DMS 273 (cell line): ENCODE results near the gene UBXN2A.
"Not testable (repeated sequence)": the region's sequence is repeated elsewhere in the genome, so short reads cannot be mapped to it uniquely, and the experiment has no call there.

Experiments used
- DNase-seq: peaks from one replicate; lab custom pipeline; 2025; ENCODE audit not compliant: unreplicated experiment; lab: John Stamatoyannopoulos, UW

The UBXN2A gene

DNA sequence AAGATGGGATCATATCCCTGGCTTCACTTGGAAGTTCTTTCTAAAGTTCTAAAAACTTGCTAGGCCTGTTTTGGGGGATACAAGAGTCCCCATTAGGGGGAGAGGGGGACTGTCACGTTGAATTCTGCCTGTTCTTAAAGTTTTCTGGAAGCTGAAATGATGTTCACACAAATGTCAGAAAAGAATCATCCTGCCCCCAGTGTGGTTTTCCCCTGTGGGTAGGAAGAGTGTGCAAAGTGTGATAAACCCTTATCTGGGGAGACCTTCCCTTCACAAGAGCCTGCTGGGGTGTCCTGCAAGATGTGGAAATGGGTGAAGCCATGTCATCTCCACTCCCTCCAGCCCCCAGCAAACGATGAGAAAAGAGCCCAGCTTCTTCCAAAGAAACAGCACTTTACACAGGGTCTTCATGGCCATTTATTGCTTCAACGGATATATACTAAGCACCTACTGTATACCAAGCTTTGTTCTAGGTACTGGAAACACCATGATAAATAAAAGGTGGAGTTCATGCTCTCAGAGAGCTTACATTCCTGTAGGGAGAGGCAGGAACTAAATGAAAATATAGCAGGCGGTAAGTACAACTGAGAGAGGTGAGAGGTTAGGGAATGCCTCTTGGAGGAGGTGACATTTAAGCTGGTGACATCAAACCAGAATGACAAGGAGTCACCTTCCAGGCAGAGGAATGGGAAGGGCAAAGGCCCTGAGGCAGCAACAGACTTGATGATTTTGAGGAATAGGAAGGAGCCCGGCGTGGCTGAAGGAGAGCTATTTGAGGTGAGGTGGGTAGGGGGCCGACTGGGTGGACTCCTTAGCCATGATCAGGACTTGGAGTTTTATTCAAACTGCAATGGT is 71.2 kb downstream of the UBXN2A start:
- no peak for DNase-seq

DNA sequence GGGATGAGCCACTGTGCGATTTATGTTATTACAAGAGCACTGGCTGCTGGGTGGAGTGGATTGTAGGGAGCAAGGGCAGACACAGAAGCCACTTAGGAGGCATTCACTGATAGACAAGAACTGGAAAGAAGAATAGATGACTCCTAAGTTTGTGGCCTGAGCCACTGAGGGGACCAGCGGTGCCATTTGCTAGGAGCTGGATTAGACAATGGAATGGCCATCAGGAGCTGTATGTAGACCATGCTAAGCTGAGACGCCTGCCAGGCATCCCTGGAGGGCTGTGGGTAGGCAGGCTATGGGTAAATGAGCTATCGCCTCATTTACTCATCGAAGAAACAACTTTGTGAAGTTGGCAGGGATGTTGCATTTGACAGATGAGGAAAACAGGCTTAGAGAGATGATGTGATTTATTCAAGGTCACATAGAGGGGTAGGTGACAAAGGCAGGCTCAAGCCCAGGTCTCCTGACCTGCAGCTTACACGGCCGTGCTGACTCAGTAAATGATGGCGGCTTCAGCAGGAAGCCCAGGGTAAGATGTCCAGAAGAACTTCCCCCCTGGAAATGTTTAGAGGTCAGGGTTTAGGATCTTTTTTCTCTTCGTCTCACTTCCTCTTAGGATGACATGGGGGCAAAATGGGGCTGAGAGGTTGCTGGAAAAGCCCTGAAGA is 72.4 kb downstream of the UBXN2A start:
- DNase-seq: no peak

DNA sequence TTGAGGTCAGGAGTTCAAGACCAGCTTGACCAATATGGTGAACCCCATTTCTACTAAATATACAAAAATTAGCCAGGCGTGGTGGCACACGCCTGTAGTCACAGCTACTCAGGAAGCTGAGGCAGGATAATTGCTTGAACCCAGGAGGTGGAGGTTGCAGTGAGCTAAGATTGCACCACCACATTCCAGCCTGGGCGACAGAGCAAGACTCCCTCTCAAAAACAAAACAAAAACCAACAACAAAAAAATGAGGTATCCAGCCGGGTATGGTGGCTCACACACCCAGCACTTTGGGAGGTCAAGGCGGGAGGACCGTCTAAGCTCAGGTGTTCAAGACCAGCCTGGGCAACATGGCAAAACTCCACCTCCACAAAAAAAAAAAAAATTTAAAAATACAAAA is 74.6 kb downstream of the UBXN2A start:
- not testable (repeated sequence) for DNase-seq

DNA sequence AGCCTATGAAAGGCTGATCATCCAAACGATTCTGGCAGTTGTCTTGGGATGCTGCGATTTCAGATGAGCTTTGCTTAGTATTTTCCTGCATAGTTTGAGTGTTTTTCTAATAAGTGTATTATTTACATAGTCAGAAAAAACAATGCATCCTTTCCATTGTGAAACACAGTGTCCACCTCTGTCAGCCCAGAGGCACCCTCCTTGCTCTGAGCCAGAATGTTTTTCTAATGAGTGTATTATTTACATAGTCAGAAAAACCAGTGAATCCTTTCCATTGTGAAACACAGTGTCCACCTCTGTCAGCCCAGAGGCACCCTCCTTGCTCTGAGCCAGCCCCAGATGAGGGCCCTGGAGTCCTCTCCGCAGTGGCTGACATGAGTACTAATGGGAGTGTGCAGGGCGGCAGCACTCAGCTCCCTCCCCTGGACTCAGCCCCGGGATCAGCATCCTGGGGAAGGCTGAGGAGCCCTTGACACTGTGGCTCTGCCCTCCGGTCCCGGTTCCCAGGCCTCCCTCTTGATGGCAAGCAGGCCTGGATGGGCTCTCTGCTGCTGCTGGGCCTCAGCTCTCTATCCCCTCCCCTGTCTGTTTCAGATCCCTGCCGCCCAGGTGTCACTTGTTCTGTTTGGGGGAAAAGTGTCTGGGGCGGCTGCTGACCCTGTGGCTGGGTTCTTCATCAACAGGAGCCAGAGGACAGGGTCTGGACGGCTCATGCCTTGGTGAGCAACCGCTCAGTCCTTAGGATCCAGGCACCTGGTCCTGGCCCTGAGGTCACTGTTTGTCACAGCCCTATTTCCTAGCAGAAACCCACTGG is 75.5 kb downstream of the UBXN2A start:
- no peak for DNase-seq

DNA sequence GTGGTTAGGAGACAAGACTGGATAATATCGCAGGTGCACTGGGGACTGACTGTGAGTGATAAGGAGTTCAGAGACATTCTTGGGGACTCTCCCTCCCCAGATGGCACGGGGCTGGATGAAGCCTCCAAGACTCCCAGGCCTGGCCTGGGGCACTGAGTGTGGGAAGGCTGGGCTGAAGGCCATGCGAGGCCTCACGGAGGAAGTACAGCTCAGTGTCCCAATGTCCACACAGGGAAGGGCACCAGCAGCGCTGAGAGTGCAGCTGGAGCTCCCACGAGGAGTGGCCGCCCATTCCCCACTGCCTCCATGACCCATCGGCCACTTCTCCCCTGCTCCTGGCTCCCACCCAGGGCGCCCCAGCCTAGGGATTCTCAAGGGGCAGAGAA is 76.1 kb downstream of the UBXN2A start:
- no peak for DNase-seq

DNA sequence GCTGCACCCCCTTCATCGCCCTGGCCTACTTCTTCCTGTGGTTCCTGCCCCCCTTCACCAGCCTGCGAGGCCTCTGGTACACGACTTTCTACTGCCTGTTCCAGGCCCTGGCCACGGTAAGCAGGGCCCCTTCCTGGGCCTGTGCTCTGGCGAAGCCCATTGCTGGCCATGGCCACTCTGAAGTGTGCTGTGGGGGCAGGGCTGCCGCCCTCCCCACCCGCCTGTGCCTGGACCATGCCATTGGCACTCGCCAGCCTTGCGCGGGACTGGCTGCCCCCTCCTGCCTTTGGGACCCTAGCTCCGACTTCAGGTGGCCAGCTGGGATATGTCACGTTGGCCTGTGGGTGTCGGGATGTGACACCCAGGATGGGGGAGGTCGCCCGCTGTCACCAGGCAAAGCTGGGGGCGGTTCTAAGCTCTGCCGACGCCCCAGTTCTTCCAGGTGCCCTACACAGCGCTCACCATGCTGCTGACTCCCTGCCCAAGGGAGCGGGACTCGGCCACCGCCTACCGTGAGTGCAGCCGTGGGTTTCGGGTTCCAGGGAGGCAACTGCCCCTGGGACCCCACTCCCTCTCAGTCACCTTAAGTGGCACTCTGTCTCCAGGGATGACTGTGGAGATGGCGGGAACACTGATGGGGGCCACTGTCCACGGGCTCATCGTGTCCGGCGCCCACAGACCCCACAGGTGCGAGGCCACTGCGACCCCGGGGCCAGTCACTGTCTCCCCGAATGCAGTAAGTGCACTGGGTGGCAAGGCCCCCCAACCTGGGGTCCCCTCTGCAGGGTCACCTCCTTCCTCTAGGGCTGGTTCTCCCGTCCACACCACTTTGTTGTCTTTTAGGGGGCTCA is 76.8 kb downstream of the UBXN2A start:
- DNase-seq: no peak

DNA sequence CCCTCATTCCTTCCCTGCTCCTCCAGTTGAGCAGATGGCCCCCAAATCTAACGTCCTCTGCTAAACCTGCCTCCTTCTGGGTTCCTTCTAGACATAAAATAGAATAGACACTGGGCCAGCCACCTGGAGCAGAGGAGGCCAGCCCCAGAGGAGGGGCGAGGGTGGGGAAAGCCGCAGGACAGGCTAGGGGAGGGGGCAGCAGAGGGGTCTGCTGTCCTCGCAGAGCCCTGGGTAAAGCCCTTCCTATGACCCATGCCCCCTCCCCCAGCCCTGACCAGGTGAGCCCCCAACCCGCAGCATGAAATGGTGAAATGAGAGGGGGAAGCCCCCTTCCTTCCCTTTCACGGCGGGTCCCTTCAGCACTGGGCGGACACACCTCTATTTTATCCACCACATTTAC is 77.4 kb downstream of the UBXN2A start:
- no peak for DNase-seq

DNA sequence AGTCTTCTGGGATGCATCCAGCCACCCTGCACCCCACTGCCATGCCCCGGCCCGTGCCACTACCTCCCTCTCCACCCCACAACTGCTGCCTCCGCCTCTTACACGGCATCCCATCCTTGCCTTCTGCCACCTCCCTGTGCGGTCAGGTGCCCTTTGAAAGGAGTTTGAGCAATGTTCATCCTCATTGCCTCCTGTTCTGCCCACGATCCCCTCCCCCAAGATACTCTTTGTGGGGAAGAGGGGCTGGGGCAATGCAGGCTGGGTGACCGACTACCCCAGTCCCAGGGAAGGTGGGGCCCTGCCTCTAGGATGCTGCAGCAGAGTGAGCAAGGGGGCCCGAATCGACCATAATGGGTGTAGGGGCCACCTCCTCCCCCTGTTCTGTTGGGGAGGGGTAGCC is 78.0 kb downstream of the UBXN2A start:
- no peak for DNase-seq

DNA sequence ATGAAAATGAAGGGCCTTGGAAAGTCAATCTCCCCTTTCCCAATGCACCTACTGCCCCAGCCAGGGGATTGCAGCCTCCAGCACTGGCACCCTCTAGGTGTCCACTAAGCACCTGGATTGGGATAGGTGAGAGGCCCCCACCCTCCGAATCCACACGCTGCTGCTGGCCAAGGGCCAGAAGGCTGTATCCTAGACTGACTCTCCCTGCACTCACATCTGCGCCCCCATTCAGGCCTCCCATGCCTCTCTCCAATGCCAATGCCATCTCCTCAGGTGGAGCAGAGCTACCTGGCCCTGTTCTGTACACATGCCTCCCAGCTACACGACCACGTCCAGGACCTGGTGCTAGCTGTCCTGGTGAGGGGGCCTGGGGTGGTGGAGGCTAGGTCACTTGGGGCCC is 79.5 kb downstream of the UBXN2A start:
- DNase-seq: no peak

DNA sequence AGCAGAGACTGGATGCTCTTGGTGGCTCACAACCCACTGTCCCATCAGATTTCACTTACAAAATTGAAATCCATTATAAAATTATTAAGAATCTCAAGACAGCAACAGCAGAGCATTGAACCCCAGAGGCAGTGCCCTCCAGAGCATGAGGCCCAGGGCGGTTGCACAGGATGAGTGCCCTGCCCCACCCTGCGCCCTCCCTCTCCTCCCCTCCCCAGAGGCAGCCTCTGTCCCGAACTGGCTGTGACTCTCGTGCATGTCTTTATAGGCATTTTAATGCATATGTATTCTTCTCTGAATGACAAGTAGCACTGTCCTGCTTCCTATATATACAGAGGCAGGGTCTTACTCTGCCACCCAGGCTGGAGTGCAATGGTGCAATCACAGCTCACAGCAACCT is 80.0 kb downstream of the UBXN2A start:
- DNase-seq: no peak

DNA sequence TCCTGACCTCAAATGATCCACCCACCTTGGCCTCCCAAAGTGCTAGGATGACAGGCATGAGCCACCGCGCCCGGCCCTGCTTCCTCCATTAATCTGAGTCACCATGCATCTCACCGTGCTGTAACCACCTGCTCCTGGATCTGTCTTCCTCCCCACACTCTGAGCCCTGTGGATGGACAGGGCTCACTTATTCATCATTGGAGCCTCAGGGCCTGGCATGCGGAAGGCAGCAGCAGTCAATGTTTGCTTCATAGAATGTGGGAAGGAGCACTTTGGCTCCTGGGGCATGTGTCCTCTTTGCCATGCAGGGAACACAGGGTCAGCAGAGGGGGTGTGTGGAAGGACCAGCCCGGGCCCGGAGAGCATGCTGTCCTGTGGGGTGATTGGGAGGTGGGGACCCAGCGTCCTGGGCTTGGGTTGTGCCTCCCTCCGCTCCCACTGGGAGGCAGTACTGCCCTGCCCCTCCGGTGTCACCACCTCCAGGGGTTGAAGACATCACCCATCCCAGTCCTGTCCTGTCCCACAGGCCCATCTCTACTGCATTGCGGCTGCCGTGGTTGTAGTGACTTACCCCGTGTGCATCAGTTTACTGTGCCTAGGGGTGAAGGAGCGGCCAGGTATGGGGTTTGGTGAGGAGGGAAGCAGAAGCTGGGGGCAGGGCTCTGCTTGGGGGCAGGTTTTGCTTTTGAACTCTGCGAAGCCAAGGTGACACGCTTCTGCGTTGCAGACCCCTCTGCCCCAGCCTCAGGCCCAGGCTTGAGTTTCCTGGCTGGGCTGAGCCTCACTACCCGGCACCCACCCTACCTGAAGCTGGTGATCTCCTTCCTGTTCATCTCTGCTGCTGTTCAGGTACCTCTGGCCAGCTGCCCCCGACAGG is 81.1 kb downstream of the UBXN2A start:
- peak; percentile 58 for DNase-seq

DNA sequence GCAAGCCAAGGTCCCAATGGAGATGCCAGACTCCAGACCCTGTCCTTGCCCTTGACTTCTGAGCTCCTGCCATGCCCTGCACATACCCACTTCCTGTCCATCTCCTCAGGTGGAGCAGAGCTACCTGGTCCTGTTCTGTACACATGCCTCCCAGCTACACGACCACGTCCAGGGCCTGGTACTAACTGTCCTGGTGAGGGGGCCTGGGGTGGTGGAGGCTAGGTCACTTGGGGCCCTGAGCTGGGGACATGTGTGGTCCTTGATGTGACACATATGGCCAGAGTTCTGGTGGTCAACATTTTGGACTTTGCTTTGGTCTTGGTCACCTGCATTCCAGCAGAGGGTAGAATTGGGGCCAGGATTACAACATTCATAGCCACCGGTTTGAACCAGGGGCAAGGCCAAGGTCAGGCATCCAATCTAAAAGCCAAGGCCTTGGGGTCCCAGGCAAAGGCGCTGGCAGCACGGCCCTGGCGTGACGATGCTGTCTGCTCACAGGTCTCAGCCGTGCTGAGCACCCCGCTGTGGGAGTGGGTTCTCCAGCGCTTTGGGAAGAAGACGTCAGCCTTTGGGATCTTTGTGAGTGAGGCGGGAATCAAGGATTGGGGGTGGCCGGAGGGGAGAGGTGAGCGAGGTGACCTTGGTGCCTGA is 82.2 kb downstream of the UBXN2A start:
- no peak for DNase-seq

DNA sequence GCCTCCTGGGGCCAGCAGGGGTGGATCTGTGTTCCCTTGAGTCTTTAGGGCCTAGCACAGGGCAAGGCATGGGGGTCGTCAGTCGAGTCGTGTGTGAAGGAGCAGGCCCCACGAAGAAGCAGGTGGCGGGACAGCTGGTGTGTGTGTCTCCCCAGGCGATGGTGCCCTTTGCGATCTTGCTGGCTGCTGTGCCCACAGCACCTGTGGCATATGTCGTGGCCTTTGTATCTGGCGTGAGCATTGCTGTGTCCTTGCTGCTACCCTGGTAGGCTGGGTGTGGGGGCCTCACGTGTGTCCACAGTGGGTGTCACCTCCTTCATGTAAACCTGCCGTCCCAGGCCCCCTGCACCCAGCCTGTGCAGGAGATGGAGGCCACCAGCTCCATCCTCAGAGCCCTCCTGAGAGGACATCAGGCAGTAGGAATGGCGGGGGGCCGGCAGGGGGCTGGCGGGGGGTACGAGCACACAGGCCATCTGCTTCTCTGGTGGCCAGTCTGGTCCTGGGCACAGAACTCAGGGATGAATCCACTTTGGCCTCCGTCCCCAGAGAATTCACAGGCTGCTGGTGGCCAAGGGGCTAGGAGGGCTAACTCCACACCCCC is 82.8 kb downstream of the UBXN2A start:
- peak; percentile 55 for DNase-seq

DNA sequence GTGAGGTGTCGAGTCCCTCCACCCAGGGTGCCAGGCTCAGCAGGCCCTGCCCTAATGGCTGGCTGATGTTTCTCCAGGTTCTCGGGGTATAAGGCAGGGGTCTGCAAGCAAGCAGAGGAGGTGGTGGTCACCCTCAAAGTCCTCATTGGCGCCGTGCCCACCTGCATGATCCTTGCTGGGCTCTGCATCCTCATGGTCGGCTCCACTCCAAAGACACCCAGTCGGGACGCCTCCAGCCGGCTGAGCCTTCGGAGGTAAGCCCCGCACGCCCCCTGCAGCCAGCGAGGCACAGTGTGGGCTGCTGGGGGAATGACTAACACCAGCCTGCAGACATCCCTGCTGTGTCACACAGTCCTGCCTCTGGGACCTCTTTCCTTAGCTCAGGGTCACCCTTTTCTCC is 83.8 kb downstream of the UBXN2A start:
- peak; percentile 28 for DNase-seq

DNA sequence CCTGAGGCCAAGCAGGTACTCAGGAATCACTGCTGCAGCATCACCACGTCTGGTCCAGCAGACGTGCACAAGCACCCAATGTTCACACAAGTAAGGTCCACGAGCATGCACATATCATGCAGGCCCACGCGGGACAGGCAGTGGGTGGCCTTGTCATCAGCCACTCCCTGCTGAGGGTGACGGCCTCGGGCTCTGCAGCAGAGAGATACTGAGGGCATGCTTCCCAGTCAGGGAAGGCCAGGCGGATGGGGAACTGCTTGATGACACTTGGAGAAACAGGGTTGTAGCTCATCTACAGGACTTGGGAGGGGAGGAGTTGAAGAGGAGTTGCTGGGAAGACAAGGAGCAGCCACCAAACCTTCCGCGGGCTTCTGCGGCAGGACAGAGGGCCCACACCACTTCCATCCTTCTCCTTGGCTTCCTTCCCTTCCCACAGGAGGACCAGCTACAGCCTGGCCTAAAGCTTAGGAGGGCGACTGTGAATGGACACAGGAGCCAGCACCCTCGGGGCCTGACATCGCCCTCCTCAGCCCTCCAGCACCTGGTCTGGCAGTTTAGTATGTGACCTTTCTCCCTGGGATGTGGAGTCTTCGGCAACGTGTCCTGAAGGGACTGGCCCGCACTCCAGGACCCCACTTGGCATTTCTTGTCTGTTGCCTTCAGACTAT is 84.9 kb downstream of the UBXN2A start:
- DNase-seq: no peak

DNA sequence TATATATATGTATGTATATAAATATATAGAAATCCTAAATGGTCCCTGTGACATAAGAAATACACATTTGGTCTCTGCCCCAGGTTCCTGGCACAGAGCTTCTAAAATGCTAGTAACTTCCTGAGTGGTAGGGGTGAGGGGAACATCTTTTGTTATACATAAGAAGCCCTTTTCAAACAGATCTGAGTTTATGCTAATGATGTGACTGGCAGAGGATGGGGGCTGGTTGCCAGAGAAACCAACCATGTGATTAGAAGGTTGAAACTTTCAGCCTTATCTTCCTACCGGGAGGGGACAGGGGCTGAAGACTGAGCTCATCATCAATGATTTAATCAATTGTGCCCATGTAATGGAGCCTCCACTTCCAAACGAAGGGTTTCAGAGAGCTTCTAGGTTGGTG is 86.0 kb downstream of the UBXN2A start:
- no peak for DNase-seq

DNA sequence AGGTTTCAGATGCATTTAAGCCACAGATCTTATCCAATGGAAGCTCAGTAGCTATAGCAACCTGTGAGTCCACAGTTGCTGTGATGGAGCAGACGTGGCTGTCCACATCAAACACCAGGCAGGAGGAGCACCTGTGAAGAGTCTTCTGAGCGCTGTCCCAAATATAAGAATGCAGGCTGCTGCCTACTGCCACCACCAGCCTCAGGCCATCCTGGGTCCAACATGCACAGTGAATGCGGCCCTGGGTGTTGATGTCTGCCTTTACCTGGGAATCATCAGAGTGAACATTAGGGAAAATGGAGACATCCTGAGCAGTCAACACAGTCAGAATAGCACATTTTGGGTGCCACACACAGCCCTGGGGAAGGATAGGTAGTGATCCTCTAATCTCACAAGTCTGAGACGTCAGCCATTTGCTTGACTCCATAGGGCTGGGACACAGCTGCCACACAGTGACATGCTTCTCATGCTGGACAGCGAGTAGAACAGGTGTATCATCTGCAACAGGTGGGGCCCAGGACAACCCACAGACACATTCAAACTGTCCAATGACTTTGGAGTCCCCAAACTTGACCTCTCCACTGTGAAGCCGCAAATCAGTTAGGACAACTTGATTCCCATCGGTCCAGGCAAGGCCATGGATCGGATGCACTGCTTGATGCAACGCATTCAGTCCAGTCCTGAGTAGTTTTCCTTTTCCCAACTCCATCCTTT is 98.7 kb downstream of the UBXN2A start:
- no peak for DNase-seq

DNA sequence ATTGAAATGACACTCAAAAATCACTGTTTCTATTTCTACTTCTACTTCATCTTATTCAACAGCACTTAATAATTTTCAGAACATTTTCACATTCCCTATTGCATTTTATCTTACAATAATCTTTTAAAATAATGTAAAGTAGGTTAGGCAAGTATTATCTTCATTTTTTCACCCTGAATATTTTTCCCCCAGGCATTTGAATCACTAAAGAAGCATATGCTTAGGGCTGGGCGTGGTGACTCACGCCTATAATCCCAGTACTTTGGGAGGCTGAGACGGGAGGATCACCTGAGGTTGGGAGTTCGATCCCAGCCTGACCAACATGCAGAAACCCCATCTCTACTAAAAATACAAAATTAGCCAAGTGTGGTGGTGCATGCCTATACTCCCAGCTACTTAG is 100.2 kb downstream of the UBXN2A start:
- no peak for DNase-seq
